IMR-90 (cell line): ENCODE results near the gene CYP2C18. TPM values are rescaled to one million over a fixed set of nuclear protein-coding genes. Genes with fewer than 3 reads are reported as not detected.

Experiments
- ATAC-seq: fragments of 200-7000 bp; cut with Tn5 transposase; 2 replicates; pipeline ENCODE4 v1.9.1; 2020; ENCODE audit warnings: low read depth, mild to moderate bottlenecking, moderate library complexity
- BruUV-seq: library from RNA; stranded (reverse); fragments of 400-500 nt; replicated peaks from 2 replicates; lab custom pipeline; 2021; lab: Mats Ljungman, UMichigan
- CTCF ChIA-PET: fragments of 300-600 bp; formaldehyde crosslinking; extraction: SDS; loops from one replicate; lab custom pipeline; 2021; ENCODE audit warnings: antibody characterized with exemption; lab: Yijun Ruan, JAX
- POLR2A ChIA-PET: fragments of 300-600 bp; sonication (Branson Sonifier 250); formaldehyde crosslinking; loops from one replicate; lab custom pipeline; 2022; ENCODE audit warnings: antibody characterized with exemption; ENCODE audit not compliant: unreplicated experiment; lab: Charles Lee
- DNase-seq: peaks from one replicate; pipeline ENCODE4 v3.0.0; 2013
- H2AFZ ChIP-seq: replicated peaks from 2 replicates; pipeline ENCODE3; 2013; ENCODE audit warnings: low read length, mild to moderate bottlenecking; ENCODE audit not compliant: poor library complexity
- H2AK5ac ChIP-seq: 2 replicates; pipeline ENCODE4 v1.6.1; 2013; ENCODE audit warnings: low read depth, low read length, inconsistent platforms
- H2AK9ac ChIP-seq: replicated peaks from 2 replicates; pipeline ENCODE3; 2013; ENCODE audit warnings: mild to moderate bottlenecking, low read depth, low read length, moderate library complexity; ENCODE audit not compliant: poor library complexity
- H2BK120ac ChIP-seq: 2 replicates; pipeline ENCODE4 v1.6.1; 2013; ENCODE audit warnings: low read depth, low read length, inconsistent platforms
- H2BK15ac ChIP-seq: 3 replicates; pipeline ENCODE4 v1.6.1; 2013; ENCODE audit warnings: low read depth, low read length, inconsistent platforms
- H2BK20ac ChIP-seq: 2 replicates; pipeline ENCODE4 v1.6.1; 2013; ENCODE audit warnings: low read depth, mild to moderate bottlenecking, inconsistent platforms, low read length, moderate library complexity
- H2BK5ac ChIP-seq: 2 replicates; pipeline ENCODE4 v1.6.1; 2013; ENCODE audit warnings: mild to moderate bottlenecking, low read depth, low read length, inconsistent platforms; ENCODE audit not compliant: poor library complexity, severe bottlenecking
- H3K14ac ChIP-seq: replicated peaks from 2 replicates; pipeline ENCODE4 v1.6.1; 2013; ENCODE audit warnings: low read depth, low read length, inconsistent platforms
- H3K18ac ChIP-seq: 2 replicates; pipeline ENCODE4 v1.6.1; 2013; ENCODE audit warnings: low read depth, low read length, control low read depth
- H3K23ac ChIP-seq: 2 replicates; pipeline ENCODE4 v1.6.1; 2013; ENCODE audit warnings: low read depth, low read length, inconsistent platforms
- H3K27ac ChIP-seq: 2 replicates; pipeline ENCODE4 v1.5.1; 2013; ENCODE audit warnings: mild to moderate bottlenecking, control low read depth, low read length; ENCODE audit not compliant: insufficient read depth
- H3K27me3 ChIP-seq: 2 replicates; pipeline ENCODE4 v1.6.1; 2013; ENCODE audit warnings: low read length; ENCODE audit not compliant: control insufficient read depth, insufficient read depth
- H3K36me3 ChIP-seq: 2 replicates; pipeline ENCODE4 v1.6.1; 2013; ENCODE audit warnings: low read length, mixed read lengths; ENCODE audit not compliant: control insufficient read depth, insufficient read depth
- H3K4ac ChIP-seq: 2 replicates; pipeline ENCODE4 v1.6.1; 2013; ENCODE audit warnings: low read depth, low read length, inconsistent platforms
- H3K4me1 ChIP-seq: 2 replicates; pipeline ENCODE4 v1.6.1; 2013; ENCODE audit warnings: low read length, mixed read lengths; ENCODE audit not compliant: control insufficient read depth, insufficient read depth
- H3K4me2 ChIP-seq: 2 replicates; pipeline ENCODE4 v1.6.1; 2013; ENCODE audit warnings: low read depth, mild to moderate bottlenecking, control low read depth, low read length, moderate library complexity
- H3K4me3 ChIP-seq: 2 replicates; pipeline ENCODE4 v1.5.1; 2013; ENCODE audit warnings: low read depth, mild to moderate bottlenecking, control low read depth, low read length, moderate library complexity; ENCODE audit not compliant: insufficient read depth
- H3K56ac ChIP-seq: 2 replicates; pipeline ENCODE4 v1.6.1; 2013; ENCODE audit warnings: low read length, inconsistent platforms; ENCODE audit not compliant: insufficient read depth; ENCODE audit errors: extremely low read depth
- H3K79me1 ChIP-seq, 2 experiments: 2 replicates each; pipeline ENCODE4 v1.6.1; 2013; ENCODE audit warnings: low read length in 2 of 2, inconsistent platforms in 1 of 2, low read depth in 1 of 2
- H3K9ac ChIP-seq: 2 replicates; pipeline ENCODE4 v1.6.1; 2013; ENCODE audit warnings: low read depth, low read length, control low read depth
- H3K9me1 ChIP-seq: 2 replicates; pipeline ENCODE4 v1.6.1; 2013; ENCODE audit warnings: low read length, inconsistent platforms; ENCODE audit not compliant: insufficient read depth
- H3K9me3 ChIP-seq: 2 replicates; pipeline ENCODE4 v1.6.1; 2013; ENCODE audit warnings: low read length; ENCODE audit not compliant: control insufficient read depth, insufficient read depth
- H4K20me1 ChIP-seq: 2 replicates; pipeline ENCODE4 v1.6.1; 2013; ENCODE audit warnings: low read length, inconsistent platforms; ENCODE audit not compliant: insufficient read depth
- H4K5ac ChIP-seq: 2 replicates; pipeline ENCODE4 v1.6.1; 2013; ENCODE audit warnings: mild to moderate bottlenecking, low read depth, low read length, control low read depth
- H4K8ac ChIP-seq, 2 experiments: 2 replicates each; pipeline ENCODE4 v1.6.1; 2013; ENCODE audit warnings: low read depth in 2 of 2, low read length in 2 of 2, control low read depth in 1 of 2, inconsistent platforms in 1 of 2
- H4K91ac ChIP-seq: 2 replicates; pipeline ENCODE4 v1.6.1; 2013; ENCODE audit warnings: low read depth, low read length, inconsistent platforms; ENCODE audit not compliant: insufficient read depth
- BHLHE40 ChIP-seq: fragments of 150-350 bp; IDR thresholded peaks from 2 replicates; pipeline ENCODE4 v1.6.1; 2016; ENCODE audit warnings: mild to moderate bottlenecking, low read depth, low read length
- CEBPB ChIP-seq: IDR thresholded peaks from 2 replicates; pipeline ENCODE4 v1.6.1; 2012; ENCODE audit warnings: low read depth, low read length, improper control_type of control experiment
- MXI1 ChIP-seq: IDR thresholded peaks from 2 replicates; pipeline ENCODE4 v1.6.1; 2012; ENCODE audit warnings: low read depth, mild to moderate bottlenecking, low read length, moderate library complexity, borderline replicate concordance
- WGBS, 2 experiments: methylation state at CpG; one replicate each; pipeline versions ENCODE4 v1.1.5 to v1.1.7; 2013; ENCODE audit warnings: missing lambda C conversion rate in 2 of 2; ENCODE audit not compliant: insufficient read length in 1 of 2; ENCODE audit errors: extremely low coverage in 2 of 2; 5-methylcytosine and 5-hydroxymethylcytosine counted together
- dilution Hi-C: fragments of 300-500 bp; cut with HindIII; formaldehyde crosslinking; loops from one replicate; pipeline ENCODE4 v1.14.3; 2018; ENCODE audit warnings: low sequenced_read_pairs; ENCODE audit not compliant: unreplicated experiment
- in situ Hi-C: fragments of 300-500 bp; cut with MboI; formaldehyde crosslinking; loops from 3 replicates; pipeline ENCODE4 v1.14.3; 2019; ENCODE audit warnings: low sequenced_read_pairs, inconsistent platforms, mixed read lengths
- intact Hi-C: fragments of 100-400 bp; cut with micrococcal nuclease; formaldehyde crosslinking; loops from 2 replicates; pipeline ENCODE4 v1.10.0; 2022
- polyA plus RNA-seq, 3 experiments: library from polyadenylated mRNA; depleted of rRNA; stranded (reverse); fragments of >200 nt; gene quantifications; 2 replicates each; pipeline ENCODE4 v1.2.3, GENCODE V29; 2012; ENCODE audit warnings: low replicate concordance in 1 of 3
- total RNA-seq: library from RNA; depleted of rRNA; stranded (reverse); fragments of >200 nt; gene quantifications from 2 replicates; pipeline ENCODE4 v1.2.3, GENCODE V29; 2012

The CYP2C18 gene
- total and polyA plus RNA-seq, 2 of the 4 experiments (the other 2 are of a cell fraction), result not detected

DNA sequence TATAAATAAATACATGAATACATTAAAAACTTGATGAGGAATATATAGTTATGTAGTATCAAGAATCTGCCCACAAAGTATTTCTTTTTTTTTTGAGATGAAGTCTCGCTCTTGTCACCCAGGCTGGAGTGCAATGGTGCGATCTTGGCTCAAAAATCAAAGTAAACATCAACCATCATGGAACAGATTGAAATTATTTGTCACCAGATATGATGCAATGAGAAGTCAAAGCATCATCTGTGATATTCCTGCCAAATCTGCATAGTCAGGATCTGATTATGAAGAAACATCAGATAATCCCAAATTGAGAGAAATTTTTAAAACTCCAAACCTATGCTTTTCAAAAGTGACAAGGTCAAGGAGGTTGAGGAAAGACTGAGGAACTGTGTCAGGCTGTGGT, 5.1 kb upstream of the CYP2C18 start:
- no peak overlapping the region for H3K27ac ChIP-seq
- no peak for ATAC-seq
- POLR2A ChIA-PET, result no interaction called here
- H4K91ac ChIP-seq, result no peak overlapping the region
- H3K9ac ChIP-seq, result no peak overlapping the region
- no peak overlapping the region for H2BK120ac ChIP-seq
- H3K23ac ChIP-seq, result no peak overlapping the region
- CTCF ChIA-PET, result no interaction called here
- no peaks in the 10 kb centered on the region for H3K4me1 ChIP-seq
- no peak overlapping the region for H3K4me3 ChIP-seq
- no peak overlapping the region for H2BK5ac ChIP-seq
- no peak overlapping the region for H3K14ac ChIP-seq
- no peak overlapping the region for H2BK15ac ChIP-seq
- in situ Hi-C loops (no loop called here), dilution Hi-C loops (no loop called here), intact Hi-C loops (no loop called here)
- no peak overlapping the region for H2AFZ ChIP-seq
- BruUV-seq, result no TSS peak
- no peaks in the 10 kb centered on the region for H4K20me1 ChIP-seq
- no peak overlapping the region for H3K4me2 ChIP-seq
- H2AK9ac ChIP-seq, result no peak overlapping the region
- no peaks in the 10 kb centered on the region for H3K27me3 ChIP-seq
- H2AK5ac ChIP-seq, result no peak overlapping the region
- DNase-seq, result no peak
- H2BK20ac ChIP-seq, result no peak overlapping the region
- H4K5ac ChIP-seq, result no peak overlapping the region
- H3K9me1 ChIP-seq, result no peaks in the 10 kb centered on the region
- no peak overlapping the region for H4K8ac ChIP-seq
- H3K18ac ChIP-seq, result no peak overlapping the region
- H3K56ac ChIP-seq, result no peak overlapping the region
- no peak for TF ChIP-seq BHLHE40
- no peak for TF ChIP-seq MXI1
- TF ChIP-seq CEBPB, result 0 out of 2 replicates have a peak, but pooled peaks have one; percentile 5
- no peaks in the 10 kb centered on the region for H3K36me3 ChIP-seq
- no CpG with 5 or more reads among the region's 2 CpGs for WGBS, 2 experiments
- H3K9me3 ChIP-seq, result no peaks in the 10 kb centered on the region
- no peaks in the 10 kb centered on the region for H3K79me1 ChIP-seq
- no peak overlapping the region for H3K4ac ChIP-seq
